IPS DF 19.7 (cell line): Measurements from ENCODE around the gene UROC1.

Experiments used
- DNase-seq: peaks from one replicate; pipeline ENCODE4 v3.0.0-alpha.2; 2013; ENCODE audit warnings: low read depth, low spot score

UROC1 gene

DNA sequence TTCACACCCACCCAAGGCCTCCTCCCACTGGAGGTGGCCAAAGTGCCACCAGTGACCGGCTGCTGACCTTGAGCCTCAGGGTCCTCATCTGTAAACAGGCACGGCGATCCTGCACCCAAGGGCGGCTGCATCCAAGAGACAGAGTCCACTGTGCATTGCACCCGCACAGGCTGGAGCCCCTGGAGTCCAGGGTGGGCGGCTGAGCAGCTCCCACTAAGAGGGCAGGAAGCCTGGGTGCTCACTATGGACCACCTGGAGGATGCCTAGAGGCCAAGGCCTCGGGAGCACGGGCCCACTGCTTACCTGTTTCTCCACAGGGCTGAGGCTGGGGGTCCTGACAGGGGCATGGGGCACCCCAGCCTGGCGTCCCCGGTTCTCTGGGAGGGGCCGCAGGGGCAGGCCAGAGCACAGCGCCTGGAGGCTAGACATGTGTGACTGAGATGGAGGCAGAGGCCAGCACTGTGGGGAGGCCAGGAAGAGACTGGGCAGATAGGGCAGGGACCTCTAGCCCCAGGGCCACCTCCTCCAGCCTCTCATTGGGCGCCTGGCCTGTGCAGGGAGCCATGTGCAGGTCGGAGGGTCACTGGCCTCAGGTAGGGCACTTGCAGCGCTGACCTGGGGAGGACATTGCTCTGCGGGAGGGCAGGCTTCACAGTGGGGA lies at the start of gene UROC1:
TSS of gene UROC1 (minus strand) at position 483 of the 661 bp plus-strand sequence. CDS start at position 429, 54 bp downstream.
- no peak for DNase-seq

DNA sequence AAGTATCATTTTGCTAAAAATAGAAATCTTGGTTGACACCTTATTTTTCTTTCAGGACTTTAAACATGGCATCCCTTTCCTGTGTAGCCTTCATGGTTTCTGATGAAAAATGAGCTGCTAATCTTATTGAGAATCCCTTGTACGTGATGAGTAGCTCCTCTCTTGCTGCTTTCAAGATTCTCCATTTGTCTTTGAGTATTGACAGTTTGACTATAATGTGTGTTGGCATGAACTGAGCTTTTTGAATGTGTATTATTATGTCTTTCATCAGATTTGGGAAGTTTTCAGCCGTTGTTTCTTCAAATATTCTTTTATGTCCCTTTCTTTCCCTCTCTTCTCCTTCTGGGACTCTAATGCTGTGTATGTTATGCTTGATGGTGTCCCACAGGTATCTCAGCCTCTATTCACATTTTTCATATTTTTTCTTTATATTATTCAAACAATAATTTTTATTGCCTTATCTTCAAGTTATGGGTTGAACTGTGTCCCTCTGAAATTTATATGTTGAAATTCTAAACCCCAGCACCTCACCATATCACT lies 45.2 kb upstream of the UROC1 start:
- no peak for DNase-seq

DNA sequence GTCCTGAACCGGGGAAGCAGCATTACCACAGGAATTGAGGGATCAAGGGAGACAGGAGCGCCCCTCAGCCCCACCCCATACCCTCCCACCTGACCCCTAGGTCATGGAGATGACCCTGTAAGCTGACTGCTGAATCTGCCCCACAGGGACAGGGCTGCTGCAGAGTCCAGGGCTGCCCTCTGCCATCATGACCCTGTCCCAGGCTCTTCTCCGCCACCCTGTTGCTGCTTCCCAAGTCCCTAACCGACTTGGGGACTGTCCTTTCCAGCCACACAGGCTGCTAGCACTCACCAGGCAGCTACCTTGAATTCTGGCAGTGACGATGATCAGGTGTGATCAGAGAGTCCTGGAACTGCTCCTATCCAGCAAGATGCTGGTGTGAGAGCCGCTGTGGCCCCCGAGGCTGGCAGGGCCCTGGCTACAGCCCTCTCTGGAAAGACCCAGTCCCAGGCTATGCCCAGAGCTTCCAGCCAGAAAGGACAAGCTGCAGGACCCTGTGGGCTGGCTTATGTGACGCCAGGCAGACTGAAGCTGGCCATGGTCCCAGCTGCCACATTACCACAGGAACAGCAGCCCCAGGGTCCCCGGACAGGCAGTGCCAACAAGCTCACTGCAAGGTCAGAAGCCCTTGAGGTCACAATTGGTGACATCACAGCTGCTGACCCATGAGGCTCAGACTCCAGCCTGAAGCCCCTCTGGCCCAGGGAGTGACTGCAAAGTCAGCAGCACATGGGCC lies 40.9 kb upstream of the UROC1 start, which contains the start of gene C3orf22:
TSS of gene C3orf22 (minus strand) at position 597 of the 736 bp plus-strand sequence. CDS start 5,542 bp downstream, outside the sequence.
- DNase-seq, result no peak

DNA sequence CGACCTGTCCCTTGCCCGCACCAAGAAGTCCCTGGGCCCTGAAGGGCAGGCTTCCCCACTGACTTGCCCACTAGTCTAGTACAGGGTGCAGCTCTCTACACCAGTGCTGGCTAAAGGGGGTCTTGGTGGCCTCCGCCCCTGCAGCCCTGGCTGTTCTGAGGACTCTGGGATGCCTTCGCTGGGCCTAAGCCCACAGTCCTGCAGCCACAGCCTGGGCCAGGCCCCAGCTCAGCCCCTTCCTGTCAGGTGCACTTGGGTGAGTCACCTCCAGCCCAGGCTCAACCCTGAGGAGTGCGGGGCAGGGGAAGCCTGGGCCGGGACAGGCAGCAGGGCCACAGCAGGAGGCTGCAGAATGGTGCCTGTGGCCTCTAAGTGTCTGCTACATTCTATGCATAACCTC lies 40.2 kb upstream of the UROC1 start:
- no peak for DNase-seq

DNA sequence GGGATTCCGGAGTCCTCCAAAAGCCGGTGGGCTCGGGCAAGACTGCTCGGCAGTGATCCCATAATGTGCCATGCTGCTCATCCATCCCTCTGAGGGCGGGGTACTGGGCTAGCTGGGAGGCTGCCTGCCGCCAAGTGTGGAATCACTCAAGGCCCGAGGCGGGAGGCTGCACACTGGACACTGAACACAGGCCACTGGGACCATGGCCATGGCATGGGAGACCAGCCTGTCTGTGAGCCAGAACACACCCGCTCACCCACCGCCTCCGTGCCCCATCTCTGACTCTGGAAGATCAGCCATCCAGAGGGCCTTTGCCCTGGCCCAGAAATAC lies 39.8 kb upstream of the UROC1 start:
- no peak for DNase-seq

DNA sequence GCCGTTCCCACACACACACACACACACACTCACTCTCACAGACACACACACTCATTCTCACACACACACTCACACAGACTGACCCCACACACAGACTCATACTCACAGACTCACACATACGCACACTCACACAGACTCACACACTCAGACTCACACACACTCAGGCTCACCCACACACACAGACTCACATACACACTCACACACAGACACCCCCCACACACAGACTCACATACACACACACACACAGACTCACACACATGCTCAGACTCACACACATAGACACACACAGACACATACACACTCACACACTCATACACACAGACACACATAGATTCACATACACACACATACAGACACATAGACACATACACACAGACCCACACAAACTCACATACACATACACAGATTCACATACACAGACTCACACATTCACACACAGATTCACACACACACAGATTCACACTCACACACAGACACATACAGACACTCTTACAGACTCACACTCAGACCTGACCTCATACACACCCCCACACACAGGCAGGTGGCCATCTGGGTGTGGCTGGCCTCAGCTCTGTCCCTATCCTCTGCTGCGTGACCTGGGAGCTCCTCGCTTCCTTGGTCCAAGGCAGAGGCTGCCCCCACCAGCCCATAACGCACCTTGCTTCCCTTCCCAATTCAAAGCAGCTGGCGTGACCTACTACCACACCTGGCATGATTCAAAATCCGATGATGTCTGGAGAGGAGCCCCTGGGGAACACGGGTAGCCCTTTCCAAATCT lies 39.3 kb upstream of the UROC1 start:
- no peak for DNase-seq

DNA sequence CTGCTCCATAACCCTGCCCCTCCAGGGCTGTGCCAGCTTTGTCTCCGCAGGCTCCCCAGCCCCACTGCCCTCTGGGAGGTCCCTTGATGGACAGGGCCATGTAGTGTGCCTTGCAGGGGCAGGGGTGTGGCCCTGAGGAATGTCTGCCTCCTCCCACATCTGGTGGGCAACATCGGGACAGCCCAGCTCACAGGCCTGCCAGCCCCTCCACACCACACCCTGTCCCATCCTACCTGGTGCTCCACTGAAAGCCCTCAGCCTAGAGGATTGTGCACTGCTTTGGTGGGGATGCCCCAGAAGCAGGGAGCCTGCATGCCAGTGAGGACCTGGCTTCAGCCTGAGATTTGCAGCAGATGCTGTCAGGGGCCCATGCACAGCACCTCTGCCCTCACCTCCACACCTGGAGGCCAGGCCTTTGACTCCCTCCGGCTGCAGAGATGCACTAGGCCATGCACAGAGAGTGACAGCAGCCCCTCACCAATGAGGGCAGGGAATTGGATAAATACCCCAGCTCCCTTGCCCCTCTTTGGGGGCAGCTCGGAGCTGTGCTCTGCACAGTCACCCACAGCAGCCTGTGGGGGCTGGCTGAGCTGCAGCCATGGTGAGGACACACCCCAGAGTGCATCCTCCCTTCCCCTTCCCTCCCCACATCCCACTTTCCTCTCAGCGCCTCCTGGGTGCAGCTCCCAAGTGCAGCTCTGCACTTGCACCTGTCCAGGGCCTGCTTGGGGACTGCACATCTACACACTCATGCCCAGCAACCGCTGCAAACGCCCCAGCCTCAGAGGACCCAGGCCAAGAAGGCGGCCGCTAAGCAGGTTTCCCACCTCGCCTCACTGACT lies 38.4 kb upstream of the UROC1 start:
- DNase-seq, result no peak

DNA sequence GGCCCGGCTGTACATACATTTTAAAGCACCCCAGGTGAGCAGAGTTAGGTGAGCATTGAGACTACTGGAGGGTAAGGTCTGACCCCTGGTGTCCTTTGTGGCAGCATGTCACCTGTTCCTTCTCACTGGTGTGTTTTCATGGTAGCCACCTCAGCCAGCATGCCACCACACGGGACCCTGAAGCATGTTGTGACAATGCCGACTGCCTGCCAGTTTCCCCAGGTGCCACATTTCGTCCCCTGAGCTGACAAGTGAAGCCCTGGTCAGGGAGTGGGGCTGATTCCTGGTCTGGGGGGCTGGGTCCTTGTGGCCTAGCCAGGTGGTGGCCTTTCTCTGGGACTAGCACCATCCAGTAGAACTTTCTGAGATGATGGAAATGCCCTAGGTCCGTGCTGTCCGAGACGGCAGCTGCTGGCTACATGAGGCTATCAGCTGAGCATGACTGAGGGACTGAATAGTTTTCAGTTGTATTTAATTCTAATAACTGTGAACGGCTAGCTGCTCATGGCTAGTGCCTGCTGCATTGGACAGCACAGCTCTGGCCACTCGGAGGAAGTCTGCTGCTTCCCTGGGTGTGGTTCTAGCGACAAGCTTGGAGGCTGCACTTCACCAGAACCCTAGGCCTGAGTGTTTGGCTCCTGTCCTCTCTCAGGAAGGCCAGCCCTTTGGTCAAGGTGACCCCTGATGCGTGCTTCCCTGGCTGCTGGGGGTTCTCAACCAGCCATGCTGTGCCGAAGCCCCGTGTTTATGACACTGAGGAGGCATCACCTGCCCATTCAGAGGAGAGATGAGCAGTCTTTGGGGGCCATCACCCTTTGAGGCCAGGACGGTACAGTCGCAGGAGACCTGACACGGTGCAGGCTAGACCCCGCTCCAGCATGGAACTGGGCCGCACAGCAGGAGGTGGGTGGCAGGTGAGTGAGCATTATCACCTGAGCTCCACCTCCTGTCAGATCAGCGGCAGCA lies 37.3 kb upstream of the UROC1 start:
- DNase-seq, result no peak

DNA sequence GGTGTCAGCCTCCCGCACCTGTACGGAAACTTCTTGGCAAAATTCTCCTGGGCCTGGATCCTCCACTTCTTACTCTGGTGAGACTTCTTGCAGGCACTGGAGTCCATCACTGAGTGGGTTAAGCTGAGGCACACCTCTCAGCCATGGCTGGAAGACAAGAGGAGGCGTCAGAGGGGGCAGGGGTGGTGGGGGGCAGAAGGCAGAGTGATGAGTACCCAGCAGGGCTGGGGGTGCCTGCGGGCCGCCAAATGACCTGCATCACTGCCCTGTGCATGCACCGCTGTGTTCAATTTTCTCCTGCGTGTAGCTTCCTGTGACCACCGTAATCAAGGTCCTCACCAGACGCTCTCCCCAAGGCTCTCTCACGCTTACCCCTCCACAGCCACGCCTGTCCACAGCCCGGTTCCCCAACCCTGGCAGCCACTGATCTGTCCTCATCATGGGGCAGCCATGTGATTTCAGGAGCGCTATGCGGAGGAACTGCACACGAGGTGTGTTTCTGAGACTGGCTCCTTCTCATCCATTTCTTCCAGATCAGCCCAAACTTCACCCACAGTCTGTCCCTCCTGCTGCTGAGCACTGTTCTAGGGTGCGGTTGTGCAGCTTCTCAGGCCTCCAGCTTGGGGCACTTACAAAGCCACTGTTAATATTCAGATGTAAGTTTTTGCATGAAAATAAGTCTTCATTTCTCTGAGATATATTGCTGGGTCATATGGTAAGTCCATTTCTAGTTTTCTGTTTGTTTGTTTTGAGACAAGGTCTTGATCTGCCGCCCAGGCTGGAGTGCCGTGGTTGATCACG lies 35.9 kb upstream of the UROC1 start:
- no peak for DNase-seq

DNA sequence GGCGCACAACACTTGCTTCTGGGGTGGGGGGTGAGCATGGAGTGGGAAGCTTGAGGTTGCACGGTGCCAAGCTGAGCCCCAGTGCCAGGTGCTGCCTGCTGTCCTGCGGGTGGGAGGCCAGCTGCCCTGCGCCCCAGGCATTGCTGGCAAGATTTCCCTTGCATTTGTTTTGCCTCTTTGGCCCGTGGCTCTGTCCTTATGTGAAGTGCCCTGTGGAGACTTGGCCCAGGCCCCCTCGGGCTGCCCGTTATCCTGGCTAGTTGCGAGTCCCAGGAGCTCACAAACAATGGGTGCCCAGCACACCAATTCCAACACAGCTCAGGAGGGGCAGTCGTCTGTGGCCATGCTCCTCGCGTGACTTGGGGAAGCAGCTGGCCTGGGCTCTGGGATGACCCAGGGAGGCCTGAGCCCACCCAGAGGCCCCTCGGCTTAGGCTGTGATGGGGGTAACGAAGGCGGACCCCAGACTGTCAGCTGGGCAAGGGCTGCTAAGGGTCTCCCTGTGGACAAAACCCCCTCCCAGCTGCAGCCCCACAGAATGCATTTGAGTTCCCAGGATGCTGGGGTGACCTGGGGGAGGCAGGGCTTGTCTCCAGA lies 35.2 kb upstream of the UROC1 start:
- no peak for DNase-seq

DNA sequence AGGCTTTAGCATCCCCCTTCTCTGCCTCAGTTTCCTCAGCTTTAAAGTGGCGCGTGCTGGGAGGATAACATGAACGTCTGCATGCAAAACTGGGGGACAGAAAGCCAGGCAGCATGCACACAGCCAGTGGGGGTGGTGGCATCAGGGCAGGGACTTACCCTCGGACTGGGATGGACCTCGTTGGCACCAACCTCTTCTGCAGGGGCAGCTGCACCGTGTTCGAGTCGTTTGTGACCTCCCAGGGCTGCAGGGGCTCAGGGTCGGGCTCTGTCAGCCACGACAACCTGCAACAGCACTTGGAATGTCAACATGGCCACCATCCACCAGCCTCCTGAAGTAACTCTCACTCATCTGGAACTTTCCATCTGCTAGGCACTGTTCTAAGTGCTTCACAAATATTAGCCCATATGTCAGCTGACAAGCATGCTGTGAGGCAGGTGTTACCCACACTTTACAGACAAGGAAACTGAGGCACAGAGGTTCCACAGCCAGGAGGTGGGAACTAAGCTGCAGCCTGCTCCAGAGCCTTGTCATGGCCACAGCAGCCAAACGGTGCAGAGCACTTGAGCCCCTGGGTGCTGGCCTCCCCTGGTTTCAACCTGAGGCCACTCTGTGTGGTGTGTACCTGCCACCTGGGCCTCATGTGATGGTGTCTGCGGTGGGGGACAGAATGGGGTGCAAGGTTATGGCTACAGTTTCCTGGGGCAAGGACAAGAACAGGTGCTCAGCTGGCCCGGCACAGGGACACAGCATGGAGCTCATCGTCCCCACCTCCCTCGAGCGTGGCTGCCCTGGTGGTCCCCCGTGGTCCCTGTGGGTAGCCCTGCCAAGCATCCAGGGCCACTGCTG lies 34.5 kb upstream of the UROC1 start:
- DNase-seq, result no peak

DNA sequence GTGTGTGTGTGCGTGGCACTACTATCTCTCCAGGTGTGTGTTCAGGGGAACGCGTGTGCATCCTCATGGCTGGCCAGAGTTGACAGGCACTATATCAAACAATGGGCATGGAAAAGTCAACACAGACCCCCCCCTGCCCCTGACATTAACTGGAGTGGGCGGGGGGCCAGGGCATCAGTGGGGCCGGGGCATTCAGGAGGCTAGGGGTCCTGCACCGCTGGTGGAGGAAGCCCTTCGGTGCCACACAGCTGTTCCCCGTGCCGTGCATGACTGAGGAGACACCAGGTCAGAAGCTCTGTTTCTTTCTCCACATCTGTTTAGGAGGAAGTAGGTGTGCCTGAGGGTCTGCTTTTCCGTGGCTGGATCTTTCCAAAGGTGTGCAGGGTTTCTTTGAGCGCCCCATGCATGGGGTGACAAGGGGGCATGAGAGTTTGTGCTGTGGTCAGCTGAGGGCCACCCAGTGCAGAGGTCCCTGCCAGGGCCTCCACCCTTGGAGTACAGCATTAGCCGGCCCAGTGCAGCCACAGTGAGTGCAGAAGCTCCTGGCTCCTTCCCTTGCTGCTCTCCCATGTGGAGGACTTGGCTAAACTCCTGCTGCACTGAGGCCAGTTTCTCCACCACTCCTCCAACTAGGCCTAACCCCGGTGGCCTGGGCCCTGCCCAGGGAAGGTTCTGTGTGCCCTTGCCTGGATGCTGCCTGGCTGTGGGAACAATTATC lies 33.7 kb upstream of the UROC1 start:
- DNase-seq, result no peak

DNA sequence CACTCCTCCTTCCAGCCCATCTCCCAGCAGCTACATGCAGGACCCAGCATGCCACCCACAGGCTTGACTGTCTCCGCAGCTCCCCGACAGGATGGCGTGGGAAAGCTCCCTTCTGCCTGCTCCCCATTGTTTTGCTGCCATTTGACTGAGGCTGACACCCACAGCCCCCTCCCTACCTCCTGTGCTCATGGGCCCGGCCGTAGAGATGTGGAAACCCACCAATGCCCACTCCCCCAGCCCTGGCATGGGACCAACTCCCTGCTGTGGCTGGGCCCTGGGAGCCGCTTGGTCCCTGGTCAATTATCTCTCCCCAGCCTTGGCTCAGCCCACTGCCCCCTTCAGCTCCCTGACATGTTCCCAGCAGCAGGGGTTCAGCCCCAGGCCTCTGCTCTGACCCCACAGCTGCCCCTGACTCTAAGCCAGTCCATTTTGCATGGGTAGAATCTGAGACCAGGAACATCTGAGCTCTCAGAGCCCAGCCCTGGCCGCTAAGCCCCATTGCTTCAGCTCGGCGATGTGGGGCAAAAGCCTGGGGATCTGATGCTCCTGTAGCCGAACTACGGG lies 33.0 kb upstream of the UROC1 start:
- DNase-seq, result no peak

DNA sequence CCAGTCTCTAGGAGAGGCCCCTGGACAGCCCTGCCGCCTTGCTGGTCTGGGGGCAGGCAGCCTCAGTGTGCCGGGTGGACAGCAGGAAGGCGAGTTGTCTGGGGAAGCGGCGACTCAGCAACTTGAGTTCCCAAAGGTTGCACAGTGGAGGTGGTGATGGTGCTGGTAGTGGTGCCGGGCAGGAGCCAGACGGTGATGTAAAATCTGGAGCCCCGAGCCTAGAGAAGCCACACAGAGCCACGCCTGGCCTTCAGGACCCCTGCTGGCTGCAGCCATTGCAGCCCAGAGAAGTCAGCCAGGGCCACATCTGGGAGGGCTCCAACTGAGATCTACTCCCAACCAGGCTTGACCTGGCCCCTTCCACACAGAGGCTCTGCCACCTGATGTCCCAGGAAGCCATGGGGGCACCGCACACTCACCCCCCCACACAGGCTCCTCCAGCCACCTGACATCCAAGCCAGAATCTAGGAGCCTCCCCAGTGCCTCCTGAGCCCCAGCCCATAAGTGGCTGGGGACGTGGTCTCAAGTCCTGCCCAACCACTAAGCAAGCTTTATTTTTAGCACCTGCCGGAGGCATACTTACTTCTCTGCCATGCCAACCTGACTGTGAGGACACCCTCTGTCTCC lies 32.4 kb upstream of the UROC1 start:
- no peak for DNase-seq

DNA sequence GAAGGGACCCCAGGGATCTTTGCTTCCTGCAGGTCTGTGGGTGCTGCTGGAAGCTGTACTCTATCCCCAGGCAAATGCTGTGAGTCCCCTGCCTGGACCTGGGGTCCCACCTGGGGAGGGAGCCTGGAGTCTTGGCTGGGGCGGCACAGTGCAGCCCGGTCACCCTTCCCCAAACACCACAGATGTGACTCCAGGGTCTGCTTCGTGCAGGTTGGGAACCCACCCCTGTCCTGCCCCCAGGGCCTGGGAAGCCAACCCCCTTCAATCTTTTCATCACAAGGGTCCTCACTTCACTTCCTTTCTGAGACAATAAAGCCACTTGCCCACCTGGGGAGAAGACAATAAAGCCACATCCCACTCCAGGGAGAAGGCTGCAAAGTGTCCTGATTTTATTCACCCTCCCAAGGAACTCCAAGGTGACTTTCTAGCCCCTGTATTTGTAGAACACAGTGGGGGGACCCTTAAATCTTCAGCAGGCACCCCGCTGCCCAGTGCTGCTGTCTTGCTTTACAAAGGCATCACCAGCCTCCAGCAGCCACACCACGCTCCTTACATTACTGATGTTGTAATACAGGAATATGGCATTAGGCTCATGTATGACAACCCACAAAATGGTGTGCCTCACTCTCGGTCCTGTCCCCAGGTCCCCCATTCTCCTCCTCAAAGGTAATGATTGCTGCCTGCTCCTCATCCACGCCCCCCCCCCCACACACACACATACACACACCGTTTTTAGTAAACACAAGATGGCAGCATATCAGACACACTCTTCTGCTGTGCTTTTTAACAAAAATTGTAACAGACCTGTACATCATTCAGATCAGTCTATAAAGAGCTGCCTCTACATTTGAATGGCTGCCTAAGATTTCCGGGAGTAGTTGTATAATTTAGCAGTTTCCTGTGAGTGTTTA lies 31.2 kb upstream of the UROC1 start:
- DNase-seq, result no peak

DNA sequence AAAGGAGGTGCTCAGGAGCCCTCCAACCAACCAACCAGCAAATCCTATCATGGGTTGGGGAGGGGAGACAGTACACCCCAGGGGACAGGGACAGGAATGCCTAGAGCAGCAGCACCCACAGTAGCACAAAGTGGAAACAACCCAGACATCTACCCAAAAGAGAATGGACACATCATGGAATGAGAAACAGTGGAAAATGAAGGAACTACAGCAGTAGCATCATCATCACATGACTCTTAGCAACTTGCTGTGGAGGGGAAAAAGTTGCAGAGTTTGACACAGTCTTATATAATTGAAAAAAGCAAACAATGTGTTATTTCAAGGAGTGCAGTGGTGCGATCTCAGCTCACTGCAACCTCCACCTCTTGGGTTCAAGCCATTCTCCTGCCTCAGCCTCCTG lies 30.1 kb upstream of the UROC1 start:
- no peak for DNase-seq
